ENCODE data around the gene NAV2.

- TF ChIP-seq CTCF (IDR thresholded peaks at IDR 0.05; ENCODE audit: poor library complexity, severe bottlenecking), result no peak
- TF ChIP-seq RAD21 (conservative IDR thresholded peaks at IDR 0.05), result no peak
- no peak for TF ChIP-seq EP300 (conservative IDR thresholded peaks at IDR 0.05; ENCODE audit: poor library complexity, severe bottlenecking)
- TF ChIP-seq EZH2 (IDR thresholded peaks at IDR 0.05; ENCODE audit: borderline replicate concordance, insufficient read depth, low read length, poor library complexity, severe bottlenecking), result no peak
Measured at GRCh38 chr11:19907008-19907579, 194.5 kb downstream of the NAV2 start.

Measured in neural cell (in vitro differentiated cells).